ENCODE data around the gene SETBP1. TPM values are rescaled to one million over a fixed set of nuclear protein-coding genes. Genes with fewer than 3 reads are reported as not detected.

SETBP1 gene
- total and polyA plus RNA-seq, 8 donors = 1.4 to 66.5 (median 20.1) TPM

DNA sequence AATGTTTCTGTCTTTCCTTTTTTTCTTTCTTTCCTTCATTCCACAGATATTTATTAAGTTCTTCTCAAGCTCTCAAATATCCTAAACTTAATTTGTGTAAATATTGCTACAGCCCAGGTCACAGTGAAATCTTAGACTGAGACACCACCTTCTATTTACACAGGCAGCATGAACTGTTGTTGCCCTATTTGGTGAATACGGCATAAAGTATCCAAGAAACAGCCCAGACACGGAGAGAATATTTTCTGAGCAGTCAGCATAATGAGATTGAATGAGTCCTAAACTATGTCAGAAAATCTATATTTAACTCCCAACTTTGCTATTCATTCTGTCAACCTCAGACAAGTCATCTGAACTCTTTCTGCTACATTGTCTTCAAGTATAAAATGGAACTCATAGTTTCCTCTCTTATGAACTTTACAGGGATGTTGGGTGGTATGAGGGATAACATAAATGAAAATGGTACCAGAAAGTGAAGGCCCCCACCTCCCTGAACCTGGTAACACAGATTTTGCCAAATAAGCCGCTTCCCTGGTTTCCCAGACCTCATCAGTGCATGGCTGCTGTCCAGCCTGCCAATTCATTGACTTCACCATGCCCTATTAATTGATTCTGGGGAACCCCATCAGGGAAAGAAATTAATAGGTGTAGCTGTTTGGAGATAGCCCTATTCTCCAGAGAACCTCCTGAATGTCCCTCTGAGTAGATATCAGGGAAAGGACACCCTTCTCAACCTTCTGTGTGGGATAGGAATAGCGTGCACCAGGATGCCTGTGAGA, 235.9 kb downstream of the SETBP1 start:
- Histone ChIP-seq H3K27ac (peak overlapping the region; percentile 65 to 86 (median 70)), H3K4me3 (no peak overlapping the region), H3K4me1 (peaks cover 31 to 73% (median 47%) of the 10 kb centered on the region in 4 donors), H3K36me3 (no peaks in the 10 kb centered on the region), H3K27me3 (no peaks in the 10 kb centered on the region), H3K9me3 (no peaks in the 10 kb centered on the region)
- TF ChIP-seq EP300 (IDR thresholded peaks at IDR 0.05) (no peak), POLR2A (IDR thresholded peaks at IDR 0.05) (no peak), POLR2AphosphoS5 (IDR thresholded peaks at IDR 0.05) (no peak)
- TF ChIP-seq, protein P1, sequence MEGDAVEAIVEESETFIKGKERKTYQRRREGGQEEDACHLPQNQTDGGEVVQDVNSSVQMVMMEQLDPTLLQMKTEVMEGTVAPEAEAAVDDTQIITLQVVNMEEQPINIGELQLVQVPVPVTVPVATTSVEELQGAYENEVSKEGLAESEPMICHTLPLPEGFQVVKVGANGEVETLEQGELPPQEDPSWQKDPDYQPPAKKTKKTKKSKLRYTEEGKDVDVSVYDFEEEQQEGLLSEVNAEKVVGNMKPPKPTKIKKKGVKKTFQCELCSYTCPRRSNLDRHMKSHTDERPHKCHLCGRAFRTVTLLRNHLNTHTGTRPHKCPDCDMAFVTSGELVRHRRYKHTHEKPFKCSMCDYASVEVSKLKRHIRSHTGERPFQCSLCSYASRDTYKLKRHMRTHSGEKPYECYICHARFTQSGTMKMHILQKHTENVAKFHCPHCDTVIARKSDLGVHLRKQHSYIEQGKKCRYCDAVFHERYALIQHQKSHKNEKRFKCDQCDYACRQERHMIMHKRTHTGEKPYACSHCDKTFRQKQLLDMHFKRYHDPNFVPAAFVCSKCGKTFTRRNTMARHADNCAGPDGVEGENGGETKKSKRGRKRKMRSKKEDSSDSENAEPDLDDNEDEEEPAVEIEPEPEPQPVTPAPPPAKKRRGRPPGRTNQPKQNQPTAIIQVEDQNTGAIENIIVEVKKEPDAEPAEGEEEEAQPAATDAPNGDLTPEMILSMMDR (IDR thresholded peaks at IDR 0.05) = no peak
- DNase-seq = no peak
- intact Hi-C loops (cut with DNase I; ENCODE audit: low total_unique reads) = no loop called here
- 44 to 72% (median 48%) methylated on average over 4 of the region's 4 CpGs for WGBS, 5 donors

DNA sequence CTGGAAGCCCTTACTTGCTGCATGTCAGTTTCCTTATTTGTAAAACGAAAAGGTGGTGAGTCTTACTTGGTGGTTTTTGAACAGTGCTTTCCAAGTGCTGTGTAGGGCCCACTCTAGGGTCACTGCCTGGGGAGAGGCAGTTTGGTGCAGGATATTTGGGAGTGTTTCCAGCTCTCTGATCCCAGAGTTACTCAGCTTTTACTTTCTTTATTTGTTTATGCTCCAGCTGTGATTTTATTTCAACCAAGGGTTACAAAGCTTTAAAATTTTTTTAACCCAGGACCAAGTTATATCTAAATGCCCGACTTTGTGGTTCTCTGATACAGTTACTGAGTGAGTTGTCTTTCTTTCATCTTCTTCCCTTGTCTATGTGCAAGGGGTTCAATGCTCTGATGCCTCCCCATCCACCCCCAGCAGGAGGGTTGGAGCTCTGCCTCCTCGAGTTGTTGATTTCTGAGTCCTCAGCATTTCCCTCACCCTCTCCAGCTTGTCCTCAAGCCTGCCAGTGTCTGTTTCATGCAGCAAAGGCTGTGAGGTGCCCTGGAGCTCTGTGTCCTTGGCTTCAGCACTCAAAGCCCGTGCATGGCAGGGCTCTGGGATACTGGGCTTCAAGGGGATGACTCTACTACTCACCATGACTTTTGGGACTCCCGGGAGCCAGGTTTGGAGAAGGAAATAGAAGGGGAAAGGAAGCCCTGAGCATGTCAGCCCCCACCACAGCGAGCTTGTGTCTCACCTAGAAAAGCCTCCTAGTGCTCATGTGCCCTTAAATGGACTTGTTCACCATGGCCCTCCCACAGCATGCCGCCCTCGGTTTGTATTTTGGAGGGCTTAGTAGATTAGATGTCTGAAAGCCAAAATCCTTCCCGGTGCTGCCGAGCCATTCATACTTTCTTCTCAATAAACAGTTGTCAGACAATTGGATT, 236.8 kb downstream of the SETBP1 start:
- no peak overlapping the region for H3K4me3 ChIP-seq
- 22 to 42% (median 29%) methylated on average over 10 of the region's 10 CpGs for WGBS, 5 donors
- no peaks in the 10 kb centered on the region for H3K27me3 ChIP-seq
- peak overlapping the region; percentile 65 to 86 (median 70) for H3K27ac ChIP-seq
- intact Hi-C loops (cut with DNase I; ENCODE audit: low total_unique reads) = no loop called here
- H3K4me1 ChIP-seq = peaks cover 31 to 67% (median 47%) of the 10 kb centered on the region in 4 donors
- H3K9me3 ChIP-seq = no peaks in the 10 kb centered on the region
- TF ChIP-seq POLR2A (IDR thresholded peaks at IDR 0.05) (no peak), EP300 (IDR thresholded peaks at IDR 0.05) (no peak), POLR2AphosphoS5 (IDR thresholded peaks at IDR 0.05) (no peak)
- TF ChIP-seq, protein P1 (IDR thresholded peaks at IDR 0.05) = no peak
- no peaks in the 10 kb centered on the region for H3K36me3 ChIP-seq
- no peak for DNase-seq

DNA sequence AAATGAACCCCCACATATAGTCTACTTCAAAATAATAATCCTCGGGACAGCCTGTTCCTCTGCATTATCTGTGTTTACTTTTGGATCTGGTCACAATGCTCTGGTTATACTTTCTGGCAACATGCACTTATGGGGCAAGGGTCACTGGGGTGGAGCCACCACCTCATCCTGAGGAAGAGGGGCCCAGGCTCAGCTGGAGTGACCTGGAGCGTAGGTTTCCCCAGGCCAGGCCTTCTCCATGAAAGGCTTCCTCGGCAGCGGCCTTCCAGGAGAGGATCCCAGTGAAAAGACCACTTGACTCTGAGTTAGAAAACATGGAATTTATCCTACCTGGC, 237.4 kb downstream of the SETBP1 start:
- no peak overlapping the region for H3K4me3 ChIP-seq
- intact Hi-C loops (cut with DNase I; ENCODE audit: low total_unique reads) = no loop called here
- H3K27me3 ChIP-seq = no peaks in the 10 kb centered on the region
- WGBS, 5 donors = 62 to 78% (median 67%) methylated on average over 4 of the region's 4 CpGs
- TF ChIP-seq POLR2AphosphoS5 (IDR thresholded peaks at IDR 0.05) (peak in 1 of 3 donors; percentile 67), EP300 (IDR thresholded peaks at IDR 0.05) (no peak)
- H3K9me3 ChIP-seq = no peaks in the 10 kb centered on the region
- peak; percentile 40 to 71 for DNase-seq
- H3K36me3 ChIP-seq = no peaks in the 10 kb centered on the region
- peaks cover 31 to 61% (median 45%) of the 10 kb centered on the region in 4 donors for H3K4me1 ChIP-seq
- H3K27ac ChIP-seq = peak overlapping the region in 4 of 5 donors; percentile 70 to 86 (median 76)

DNA sequence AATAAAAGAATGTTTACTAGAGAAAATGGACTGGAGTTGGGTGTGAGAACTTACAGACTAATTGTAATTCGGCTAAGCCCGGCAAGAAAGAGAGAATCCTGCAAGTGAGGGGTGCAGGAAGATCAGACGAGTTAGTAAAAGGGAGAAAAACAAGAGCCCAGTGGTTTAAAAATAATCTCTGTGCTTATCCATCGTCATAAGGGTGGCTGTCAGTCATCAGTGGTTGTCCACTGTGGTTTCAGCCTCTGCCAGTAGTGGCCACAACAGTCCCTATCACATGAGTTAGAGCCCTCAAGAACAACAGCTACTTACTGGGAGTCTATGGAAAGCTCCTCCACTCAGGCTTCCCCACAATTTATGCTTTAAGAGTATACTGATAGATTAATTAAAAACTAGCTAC, 239.8 kb downstream of the SETBP1 start:
- no peak overlapping the region for H3K4me3 ChIP-seq
- H3K27me3 ChIP-seq = no peaks in the 10 kb centered on the region
- no peak for DNase-seq
- WGBS, 5 donors = 75 to 89% (median 87%) methylated on average over 4 of the region's 4 CpGs
- intact Hi-C loops (cut with DNase I; ENCODE audit: low total_unique reads) = no loop called here
- no peaks in the 10 kb centered on the region for H3K9me3 ChIP-seq
- H3K4me1 ChIP-seq = peaks cover 30 to 45% (median 33%) of the 10 kb centered on the region in 4 donors
- H3K36me3 ChIP-seq = no peaks in the 10 kb centered on the region
- H3K27ac ChIP-seq = no peak overlapping the region
- TF ChIP-seq, protein P1 (IDR thresholded peaks at IDR 0.05) = no peak
- TF ChIP-seq EP300 (IDR thresholded peaks at IDR 0.05) = no peak
- no peak for TF ChIP-seq POLR2A (IDR thresholded peaks at IDR 0.05)
- no peak for TF ChIP-seq POLR2AphosphoS5 (IDR thresholded peaks at IDR 0.05)

All from stomach (tissue), 9 donors.